Stimulated activated CD8-positive, alpha-beta memory T cell treated with anti-CD3 and anti-CD28 coated beads, Interleukin-12 subunit alpha, Interleukin-12 subunit beta, amount 100 ng/mL, for 4 hours (primary cell): ENCODE results near the gene EPHX1.
"Not testable (repeated sequence)": the region's sequence is repeated elsewhere in the genome, so short reads cannot be mapped to it uniquely, and the experiment has no call there.

Experiments used
- DNase-seq: peaks from one replicate; pipeline ENCODE4 v3.0.0-alpha.2; 2020; ENCODE audit warnings: low read depth

The EPHX1 gene

DNA sequence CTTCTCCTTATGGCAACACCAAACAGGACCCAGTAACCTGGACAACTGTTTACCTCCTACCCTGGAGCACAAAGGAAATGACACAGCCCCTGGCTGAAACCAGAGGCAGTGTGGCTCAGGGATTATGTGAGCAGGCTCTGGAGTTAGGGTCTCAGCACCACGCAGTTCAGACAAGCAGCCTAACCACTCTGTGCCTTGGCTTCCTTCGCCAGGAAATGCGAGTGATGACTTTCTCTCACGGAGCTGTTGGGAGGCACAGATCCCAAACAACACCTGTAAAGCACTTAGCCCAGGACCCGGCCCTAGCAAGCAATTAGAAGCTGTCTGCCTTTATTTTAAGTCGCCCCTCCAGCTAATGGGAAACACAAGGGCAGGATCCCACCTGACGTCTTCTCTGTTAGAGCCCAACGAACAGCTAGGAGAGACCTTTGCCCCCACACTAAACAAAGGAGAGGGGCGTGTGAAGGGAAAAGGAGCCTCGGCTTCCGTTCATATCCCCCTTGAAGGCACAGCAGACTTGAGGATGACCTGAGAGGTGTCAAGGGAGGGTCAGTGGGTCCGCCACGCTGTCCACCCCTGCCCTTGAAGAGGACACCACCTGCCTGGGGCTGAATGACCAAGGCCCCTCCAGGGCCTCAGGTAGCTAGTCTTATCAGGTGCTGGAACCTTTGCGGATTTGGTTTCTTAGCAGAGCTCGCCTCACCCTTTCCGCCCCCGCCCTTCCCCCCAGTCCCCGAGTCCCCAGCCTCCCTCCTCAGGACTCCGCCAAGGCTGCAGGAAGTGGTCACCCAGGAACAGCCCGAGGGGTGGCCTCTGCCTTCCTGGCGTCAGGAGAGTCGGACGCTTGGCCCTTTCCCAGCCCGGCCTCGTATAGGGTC, 71.4 kb downstream of the EPHX1 start:
- no peak for DNase-seq

DNA sequence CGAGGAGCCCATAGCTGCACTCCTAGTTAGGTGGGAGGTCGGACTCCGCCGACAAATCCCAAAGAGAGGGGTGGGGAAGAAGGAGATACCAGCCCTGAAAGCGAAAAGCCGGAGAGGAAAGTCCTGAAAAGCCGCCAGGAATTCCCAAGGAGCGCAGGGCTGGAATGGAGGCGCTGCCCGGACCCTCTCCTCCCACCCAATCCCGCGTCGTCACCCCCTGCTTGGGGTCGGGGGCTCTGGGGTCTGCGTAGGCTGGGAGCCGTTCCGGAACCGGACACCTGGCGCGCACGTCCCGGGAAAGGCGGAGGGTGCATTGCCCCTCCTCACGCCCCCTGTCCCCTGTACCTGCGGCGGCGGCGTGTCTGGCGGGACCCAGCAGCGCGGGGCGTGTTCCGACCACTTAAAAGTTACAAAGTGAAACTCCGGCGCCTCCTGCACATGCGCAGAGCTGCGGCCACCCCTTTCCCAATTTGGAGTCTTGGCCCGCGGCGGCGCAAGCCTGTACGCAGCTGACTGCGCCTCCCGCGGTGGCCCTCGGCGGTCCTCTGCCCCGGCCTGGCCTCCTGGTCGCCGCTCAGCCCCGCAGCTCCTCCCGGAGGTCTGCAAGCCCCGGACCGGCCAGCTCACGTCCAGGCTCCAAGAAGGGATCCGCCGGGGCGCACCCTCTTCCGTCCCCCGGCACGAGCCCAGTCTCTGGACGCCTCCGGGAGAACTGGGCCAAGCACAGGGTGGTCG, 72.2 kb downstream of the EPHX1 start, which contains the start of gene TMEM63A:
TMEM63A (minus strand) TSS at position 422 of the 735 bp plus-strand sequence. CDS start 4,800 bp downstream, outside the sequence.
- DNase-seq, result peak; percentile 78

DNA sequence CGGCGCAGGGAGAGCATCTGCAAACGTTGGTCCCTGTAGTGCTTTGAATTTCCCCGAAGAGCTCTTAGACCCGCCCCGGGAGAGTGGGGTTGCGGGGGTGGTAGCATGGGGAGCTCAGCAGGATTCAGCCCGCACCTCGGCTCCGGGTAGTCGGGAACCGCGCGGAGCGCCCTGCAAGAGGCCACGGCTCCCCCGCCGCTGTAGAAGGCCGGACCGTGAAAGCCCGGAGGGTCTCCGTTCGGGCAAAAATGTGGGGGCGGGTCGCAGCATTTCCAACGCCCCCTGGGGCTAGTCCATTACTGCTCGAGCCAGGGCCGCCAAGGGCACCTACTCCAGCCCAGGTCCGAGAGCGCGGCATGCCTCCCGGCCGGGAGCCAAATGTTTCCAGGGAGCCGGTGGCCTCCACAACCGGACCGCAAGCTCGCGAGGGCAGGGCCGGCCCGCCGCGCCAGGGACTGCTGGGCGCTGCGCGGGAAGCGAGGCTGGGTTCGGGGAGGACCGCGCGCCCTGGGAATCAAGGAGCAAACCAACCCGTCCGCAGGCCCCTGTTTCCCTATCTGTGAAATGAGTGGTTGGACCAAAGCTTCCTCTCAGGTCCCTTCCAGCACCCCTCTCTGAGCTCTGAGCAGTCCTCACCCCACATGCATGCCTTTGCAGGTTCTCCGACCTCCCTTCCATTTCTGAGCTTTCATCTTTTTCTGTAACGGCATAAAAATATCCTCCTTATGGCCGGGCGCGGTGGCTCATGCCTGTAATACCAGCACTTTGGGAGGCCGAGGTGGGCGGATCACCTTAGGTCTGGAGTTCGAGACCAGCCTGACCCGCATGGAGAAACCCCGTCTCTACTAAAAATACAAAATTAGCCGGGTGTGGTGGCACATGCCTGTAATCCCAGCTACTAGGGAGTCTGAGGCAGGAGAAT, 73.0 kb downstream of the EPHX1 start:
- DNase-seq, result no peak

DNA sequence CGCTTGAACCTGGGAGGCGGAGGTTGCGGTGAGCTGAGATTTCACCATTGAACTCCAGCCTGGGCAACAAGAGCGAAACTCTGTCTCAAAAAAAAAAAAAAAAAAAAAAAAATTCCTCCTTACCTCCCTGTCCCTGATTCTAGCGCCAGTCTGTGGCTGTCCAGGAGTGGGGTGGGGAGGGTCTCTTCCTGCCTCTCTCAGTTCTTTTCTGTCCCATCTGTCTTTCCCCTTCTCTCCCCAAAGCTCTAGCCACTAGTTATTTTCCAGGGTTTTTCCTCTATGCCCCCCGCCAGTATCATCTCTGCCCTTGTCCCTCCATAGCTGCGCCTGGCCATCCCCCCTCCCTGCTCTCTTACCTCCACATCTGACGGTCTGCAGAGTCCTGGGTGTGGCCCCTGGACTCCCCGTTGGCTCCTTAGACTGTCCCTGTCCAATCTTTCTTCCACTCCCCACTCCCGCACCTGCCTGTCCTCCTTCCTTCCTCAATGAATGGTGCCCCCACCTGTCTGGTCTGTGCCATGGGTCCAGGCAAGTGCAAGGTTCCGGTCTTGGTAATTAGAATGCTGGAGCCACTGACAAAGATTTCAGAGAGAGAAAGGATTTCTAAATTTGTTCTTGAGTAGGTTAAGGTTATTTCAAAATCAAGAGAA, 73.8 kb downstream of the EPHX1 start:
- no peak for DNase-seq

DNA sequence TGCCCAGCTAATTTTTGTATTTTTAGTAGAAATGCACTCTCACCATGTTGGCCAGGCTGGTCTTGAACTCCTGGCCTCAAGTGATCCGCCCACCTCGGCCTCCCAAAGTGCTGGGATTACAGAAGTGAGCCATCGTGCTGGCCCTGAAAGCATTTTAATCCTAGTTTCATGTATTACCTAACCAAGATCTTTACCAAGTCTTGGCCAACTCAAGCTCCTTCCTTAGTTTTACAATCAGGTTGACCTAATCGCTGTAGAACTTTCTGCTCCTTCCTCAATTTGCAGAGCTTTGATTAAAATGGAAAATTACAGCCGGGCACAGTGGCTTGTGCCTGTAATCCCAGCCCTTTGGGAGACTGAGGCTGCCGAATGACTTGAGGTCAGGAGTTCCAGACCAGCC, 75.4 kb downstream of the EPHX1 start:
- DNase-seq, result no peak

DNA sequence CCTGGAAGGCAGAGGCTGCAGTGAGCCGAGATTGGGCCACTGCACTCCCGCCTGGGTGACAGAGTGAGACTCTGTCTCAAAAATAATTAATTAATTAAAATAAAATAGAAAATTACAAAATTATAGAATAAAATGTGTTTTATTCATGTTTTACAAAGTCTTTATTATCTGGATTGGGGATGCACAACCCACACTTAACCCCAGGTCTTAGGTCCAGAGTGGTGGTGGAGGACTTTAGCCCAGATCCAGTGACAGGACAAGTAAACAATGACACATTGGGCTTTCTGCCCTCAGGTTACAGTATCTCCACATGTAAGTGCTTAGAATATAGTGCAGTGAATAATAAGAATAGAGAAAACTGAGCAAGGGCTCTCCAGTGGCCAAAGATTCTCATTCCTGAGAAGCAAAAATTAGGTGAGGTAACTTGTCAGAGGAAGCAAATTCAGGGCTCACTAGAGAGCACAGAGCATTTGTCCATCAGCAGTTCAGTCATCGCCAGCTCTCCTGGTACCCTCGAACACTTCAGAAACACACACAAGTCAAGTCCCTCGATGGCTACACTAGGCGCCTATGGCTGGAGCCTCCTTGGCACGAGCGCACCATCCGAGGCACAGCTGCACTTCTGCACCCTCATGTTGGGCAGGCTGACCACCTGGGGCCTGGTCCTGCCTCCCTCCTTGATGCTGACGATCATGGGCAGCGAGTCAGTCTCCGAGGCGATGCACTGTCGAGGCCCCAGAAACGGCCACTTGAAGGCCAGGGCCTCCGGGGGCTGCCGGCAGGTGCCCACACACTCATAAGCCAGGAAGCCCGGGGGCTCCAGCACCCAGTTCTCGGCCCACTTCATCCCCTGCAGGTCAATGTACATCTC, 76.5 kb downstream of the EPHX1 start:
- DNase-seq, result no peak

DNA sequence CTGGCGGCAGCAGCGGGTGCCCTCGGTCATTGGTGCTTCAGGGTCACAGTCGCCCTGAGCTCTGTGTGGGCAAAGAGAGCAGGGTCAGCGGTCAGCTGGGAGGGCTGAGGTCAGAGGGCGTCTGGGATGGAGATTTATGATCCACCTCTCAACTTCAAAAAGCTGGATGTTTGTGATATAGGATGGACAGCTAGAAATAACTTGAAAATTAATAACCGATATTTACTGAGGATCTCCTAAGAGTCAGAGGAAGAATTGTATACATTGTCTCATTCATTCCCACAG, 77.0 kb downstream of the EPHX1 start:
- DNase-seq, result no peak

DNA sequence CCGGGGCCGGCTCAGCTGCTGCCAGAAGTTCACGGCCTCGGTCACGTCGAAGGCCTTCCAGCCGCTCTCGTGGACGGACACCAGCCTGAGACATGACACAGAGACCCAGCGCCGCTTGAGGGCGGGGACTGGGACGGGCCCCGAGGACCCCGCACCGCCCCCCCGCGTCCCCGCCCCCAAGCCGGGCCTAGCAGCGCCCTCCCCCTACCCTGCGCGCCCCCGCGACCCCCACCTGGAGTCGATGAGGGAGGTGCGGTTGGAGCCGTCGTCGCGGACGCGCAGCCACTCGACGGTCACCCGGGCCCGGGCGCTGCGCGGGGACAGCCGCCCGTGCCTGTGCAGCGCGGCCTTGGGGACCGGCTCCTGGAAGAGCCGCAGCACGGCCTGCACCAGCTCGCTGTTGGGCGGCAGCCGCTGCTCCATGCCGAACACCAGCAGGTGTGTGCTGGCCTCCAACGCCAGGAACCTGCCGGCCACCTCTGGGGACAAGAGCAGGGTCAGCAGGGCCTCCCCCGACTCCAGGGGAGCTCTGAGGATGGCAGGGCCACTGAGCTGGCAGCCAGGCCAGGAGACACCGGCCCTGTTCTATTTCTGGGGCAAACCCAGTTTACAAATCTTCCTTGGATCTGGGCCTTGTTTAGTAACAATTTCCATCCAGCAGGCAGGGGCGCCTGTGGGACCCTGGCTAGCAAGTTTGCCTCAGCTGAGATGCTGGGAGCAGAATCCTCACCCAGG, 77.8 kb downstream of the EPHX1 start:
- DNase-seq, result not testable (repeated sequence)

DNA sequence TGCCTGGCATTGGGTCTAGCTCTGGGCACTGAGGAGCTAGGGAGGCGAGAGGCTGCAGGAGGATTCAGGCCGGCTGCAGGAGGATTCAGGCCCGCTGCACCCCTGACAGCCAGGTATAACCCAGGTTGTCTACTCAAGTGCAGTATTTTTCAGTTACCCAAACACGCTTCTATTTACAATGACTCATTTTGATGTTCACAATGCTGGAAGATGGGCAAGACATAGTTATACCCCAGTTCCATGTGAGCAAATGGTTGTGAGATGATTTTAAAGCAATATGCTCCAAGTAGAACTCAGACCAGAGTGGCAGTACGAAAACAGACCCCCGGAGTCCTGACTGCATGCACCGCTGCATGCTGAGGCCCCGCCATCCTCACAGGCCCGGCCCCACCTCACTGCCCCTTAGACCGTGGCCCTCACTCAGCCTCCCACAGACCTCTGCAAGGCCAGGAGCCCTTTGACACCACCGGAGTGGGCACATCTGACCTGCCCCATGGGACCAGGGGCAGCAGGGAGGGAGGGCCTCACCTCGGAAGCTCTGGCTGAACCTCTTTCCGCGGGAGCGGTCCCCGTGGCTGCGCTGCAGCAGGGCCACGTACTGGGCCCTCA, 78.5 kb downstream of the EPHX1 start:
- no peak for DNase-seq

DNA sequence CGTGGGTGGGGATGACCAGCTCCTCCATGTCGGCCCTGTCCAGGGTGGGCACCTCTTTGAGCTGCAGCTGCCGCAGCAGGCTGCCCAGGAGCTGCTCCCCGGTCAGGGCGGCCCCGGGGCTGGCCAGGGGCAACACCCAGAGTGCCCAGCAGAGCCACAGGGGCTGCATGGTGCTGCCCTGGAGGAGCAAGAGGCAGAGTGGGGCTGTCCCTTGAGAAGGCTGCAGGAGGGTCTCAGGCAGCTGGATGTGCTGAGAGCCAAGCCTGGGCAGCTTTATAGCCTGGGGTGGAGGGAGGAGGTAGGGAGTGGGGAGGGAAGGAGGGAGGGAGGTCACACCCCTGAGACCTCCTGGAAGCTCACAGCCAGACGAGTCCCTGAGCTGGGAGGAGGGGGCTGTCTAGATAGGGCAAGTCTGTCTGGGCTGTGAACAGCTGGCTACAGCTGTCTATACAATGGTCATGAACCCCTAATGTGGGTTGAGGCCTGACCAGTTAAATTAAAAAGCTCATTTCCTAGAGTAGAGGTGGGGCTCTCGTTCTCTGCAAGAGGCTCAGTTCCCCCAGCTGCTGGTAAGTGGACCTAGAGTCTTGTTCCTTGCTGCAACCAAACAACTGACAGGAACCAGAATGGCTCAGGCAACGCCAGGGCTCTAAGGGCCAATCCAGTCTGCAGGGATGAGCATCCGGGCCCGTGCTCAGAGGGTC, 79.1 kb downstream of the EPHX1 start, which contains the start of gene LEFTY1:
LEFTY1 (minus strand) TSS at position 249 of the 704 bp plus-strand sequence; CDS start at position 169, 80 bp downstream.
- no peak for DNase-seq

DNA sequence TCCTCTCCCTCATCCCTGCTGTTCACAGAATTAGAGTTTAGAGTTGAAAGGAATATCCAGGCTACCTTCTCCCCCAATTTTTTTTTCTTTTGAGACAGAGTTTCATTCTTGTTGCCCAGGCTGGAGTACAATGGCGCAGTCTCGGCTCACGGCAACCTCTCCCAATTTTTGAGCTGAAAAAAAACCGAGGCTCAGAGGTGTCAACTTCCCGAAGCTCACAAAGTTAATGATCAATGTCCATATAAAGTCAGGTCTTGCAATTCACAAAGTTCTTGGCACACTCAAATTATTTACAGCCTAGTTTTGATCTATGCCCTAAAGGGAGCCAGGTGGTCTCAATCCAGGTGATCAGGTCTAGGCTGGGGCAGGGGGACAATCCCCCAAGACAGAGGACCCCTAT, 79.8 kb downstream of the EPHX1 start:
- no peak for DNase-seq

DNA sequence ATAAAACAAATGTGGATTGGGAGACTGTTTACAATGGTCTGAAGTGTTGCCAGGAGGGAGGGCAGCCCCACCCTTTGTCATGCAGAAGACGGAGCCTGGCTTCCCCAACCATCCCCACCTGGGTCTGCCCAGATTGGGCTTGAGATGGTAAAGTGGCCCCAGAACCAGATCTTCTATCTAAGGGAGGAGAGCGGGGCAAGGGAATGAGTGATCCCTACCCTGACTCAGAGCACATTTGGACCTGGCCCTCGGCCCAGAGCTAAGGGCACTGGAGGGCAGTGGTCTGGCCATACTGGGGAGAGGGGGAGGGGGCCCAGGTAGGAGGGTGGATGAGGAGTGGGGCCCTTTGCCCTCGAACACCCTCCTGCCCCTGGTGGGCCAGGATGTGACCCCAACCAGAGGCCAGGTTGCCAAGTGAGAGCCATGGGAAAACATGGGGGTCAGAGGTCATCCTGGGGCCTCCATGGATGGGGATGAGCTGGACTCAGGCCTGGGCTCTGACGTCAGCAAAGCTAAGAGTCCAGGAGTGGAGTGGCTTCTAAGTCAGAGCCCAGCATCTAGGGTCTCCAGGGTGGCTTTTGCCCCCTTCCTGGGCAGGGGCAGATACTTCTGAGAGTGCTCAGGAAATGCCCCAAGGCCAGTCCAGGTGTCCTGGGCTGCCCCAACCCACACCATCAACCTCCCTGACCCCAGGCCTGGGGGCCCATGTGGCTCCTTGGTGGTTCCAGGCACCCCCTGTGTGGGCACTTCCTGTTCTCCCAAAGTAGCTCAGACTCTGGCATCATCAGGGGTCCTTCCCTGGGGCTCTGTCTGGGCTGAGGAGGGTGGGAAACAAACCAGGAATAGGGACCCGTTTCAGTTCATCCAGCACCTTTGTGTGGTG, 80.7 kb downstream of the EPHX1 start:
- DNase-seq, result no peak

DNA sequence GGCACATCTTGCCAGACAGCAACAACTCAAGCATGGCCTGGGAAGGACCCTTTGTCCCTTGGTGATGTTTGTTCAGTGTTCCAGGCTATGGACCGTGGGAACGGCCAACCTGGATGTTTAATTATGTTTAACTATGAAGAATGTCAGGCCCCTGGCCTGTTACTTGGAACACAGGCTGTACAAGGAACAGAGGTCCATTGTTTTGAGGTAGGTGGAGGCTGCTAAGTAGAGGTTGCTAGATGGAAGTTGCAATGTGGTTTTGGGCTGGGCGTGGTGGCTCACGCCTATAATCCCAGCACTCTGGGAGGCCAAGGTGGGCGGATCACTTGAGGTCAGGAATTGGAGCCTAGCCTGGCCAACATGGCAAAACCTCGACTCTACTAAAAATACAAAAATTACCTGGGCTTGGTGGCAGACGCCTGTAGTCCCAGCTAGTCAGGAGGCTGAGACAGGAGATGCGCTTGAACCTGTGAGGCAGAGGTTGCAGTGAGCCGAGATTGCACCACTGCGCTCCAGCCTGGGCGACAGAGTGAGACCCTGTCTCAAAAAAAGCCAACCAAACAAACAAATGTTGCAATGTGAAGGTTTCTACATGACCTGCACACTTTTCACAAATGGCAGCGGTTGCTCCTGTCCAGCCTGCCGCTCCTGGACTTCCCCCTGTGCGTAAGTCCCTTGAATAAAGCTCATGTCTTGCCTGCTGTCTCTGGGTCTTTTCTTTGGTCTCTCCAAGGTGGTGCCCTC, 81.5 kb downstream of the EPHX1 start:
- no peak for DNase-seq

DNA sequence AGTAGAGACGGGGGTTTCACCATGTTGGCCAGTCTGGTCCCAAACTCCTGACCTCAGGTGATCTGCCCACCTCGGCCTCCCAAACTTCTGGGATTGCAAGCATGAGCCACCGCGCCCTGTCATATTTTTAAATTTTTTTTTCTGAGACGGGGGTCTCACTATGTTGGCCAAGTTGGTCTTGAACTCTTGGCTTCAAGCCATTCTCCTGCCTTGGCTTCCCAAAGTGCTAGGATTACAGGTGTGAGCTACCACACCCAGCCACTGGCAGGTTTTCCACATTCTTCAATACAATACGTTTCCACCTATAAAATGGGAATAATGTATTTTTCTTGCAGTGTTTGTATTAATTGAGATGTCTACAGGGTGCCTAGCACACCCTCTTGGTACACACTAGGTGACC, 82.4 kb downstream of the EPHX1 start:
- no peak for DNase-seq
